ENCODE results near the gene DCT. TPM values are rescaled to one million over a fixed set of nuclear protein-coding genes. Genes with fewer than 3 reads are reported as not detected.

Gene DCT
- total RNA-seq, 1 donor from 2014 or later = 0.05 TPM

- no peak for DNase-seq (ENCODE audit: low read depth)
Measured at GRCh38 chr13:94454334-94454733, 25.1 kb downstream of the DCT start.

- no peak for DNase-seq (ENCODE audit: low read depth)
Measured at GRCh38 chr13:94444826-94445225, 34.7 kb downstream of the DCT start.

GRCh38 chr13:94435604-94436226, 43.8 kb downstream of the DCT start:
- DNase-seq (ENCODE audit: low read depth) = peak; percentile 80

GRCh38 chr13:94433055-94433961, 46.2 kb downstream of the DCT start:
- peak; percentile 19 for DNase-seq (ENCODE audit: low read depth)

GRCh38 chr13:94431987-94432386, 47.5 kb downstream of the DCT start:
- DNase-seq (ENCODE audit: low read depth) = no peak

GRCh38 chr13:94431574-94431973, 47.9 kb downstream of the DCT start:
- no peak for DNase-seq (ENCODE audit: low read depth)

- peak; percentile 93 for DNase-seq (ENCODE audit: low read depth)
Measured at GRCh38 chr13:94427313-94427953, 52.0 kb downstream of the DCT start.

- no peak for DNase-seq (ENCODE audit: low read depth)
Measured at GRCh38 chr13:94419925-94420305, 59.6 kb downstream of the DCT start.

- peak; percentile 59 for DNase-seq (ENCODE audit: low read depth)
Measured at GRCh38 chr13:94419304-94419924, 60.1 kb downstream of the DCT start.

GRCh38 chr13:94417294-94417693, 62.2 kb downstream of the DCT start:
- no peak for DNase-seq (ENCODE audit: low read depth)

- peak; percentile 65 for DNase-seq (ENCODE audit: low read depth)
Measured at GRCh38 chr13:94416454-94417080, 62.9 kb downstream of the DCT start.

GRCh38 chr13:94415500-94416237, 63.8 kb downstream of the DCT start:
- DNase-seq (ENCODE audit: low read depth) = no peak

GRCh38 chr13:94414708-94415107, 64.8 kb downstream of the DCT start:
- no peak for DNase-seq (ENCODE audit: low read depth)

- no peak for DNase-seq (ENCODE audit: low read depth)
Measured at GRCh38 chr13:94414141-94414540, 65.3 kb downstream of the DCT start.

GRCh38 chr13:94413598-94413944, 65.9 kb downstream of the DCT start:
- DNase-seq (ENCODE audit: low read depth) = no peak

- no peak for DNase-seq (ENCODE audit: low read depth)
Measured at GRCh38 chr13:94412870-94413597, 66.4 kb downstream of the DCT start.

- no peak for DNase-seq (ENCODE audit: low read depth)
Measured at GRCh38 chr13:94411747-94412146, 67.7 kb downstream of the DCT start.

- no peak for DNase-seq (ENCODE audit: low read depth)
Measured at GRCh38 chr13:94408314-94409036, 71.0 kb downstream of the DCT start.

- no peak for DNase-seq (ENCODE audit: low read depth)
Measured at GRCh38 chr13:94400874-94401273, 78.6 kb downstream of the DCT start.

GRCh38 chr13:94399812-94400211, 79.7 kb downstream of the DCT start:
- DNase-seq (ENCODE audit: low read depth) = no peak

Measured in renal cortical epithelial cell (primary cell).